SJSA1 (cell line): ENCODE results near the gene CCDC85C. TPM values are rescaled to one million over a fixed set of nuclear protein-coding genes. Genes with fewer than 3 reads are reported as not detected.
A peak's percentile ranks its signal among the peaks of the same experiment; 100 is the strongest.

Experiments used
- DNase-seq, 2 experiments: peaks; one replicate each; pipeline ENCODE4 v3.0.0-alpha.2; 2015 to 2020; ENCODE audit warnings: low spot score in 2 of 2, low read depth in 1 of 2
- H3K27ac ChIP-seq: fragments of 250-450 bp; sonication (Bioruptor Pico); 2 replicates; pipeline ENCODE4 v1.5.1; 2020; ENCODE audit warnings: mild to moderate bottlenecking, moderate library complexity
- H3K27me3 ChIP-seq: fragments of 250-450 bp; sonication (Bioruptor Pico); replicated peaks from 2 replicates; pipeline ENCODE4 v1.5.1; 2020; ENCODE audit warnings: mild to moderate bottlenecking, moderate library complexity
- H3K36me3 ChIP-seq: fragments of 250-450 bp; sonication (Bioruptor Pico); 2 replicates; pipeline ENCODE4 v1.5.1; 2020; ENCODE audit warnings: mild to moderate bottlenecking
- H3K4me1 ChIP-seq: fragments of 250-450 bp; sonication (Bioruptor Pico); replicated peaks from 2 replicates; pipeline ENCODE4 v1.6.1; 2021; ENCODE audit warnings: mild to moderate bottlenecking
- H3K4me3 ChIP-seq: fragments of 250-450 bp; sonication (Bioruptor Pico); 2 replicates; pipeline ENCODE4 v1.5.1; 2020; ENCODE audit warnings: mild to moderate bottlenecking
- H3K9me3 ChIP-seq: fragments of 250-450 bp; sonication (Bioruptor Pico); replicated peaks from 2 replicates; pipeline ENCODE4 v1.5.1; 2020; ENCODE audit warnings: mild to moderate bottlenecking
- total RNA-seq: library from RNA; depleted of rRNA; stranded (reverse); fragments of >200 nt; shearing (Covaris generic); gene quantifications from 2 replicates; pipeline ENCODE4 v1.2.3, GENCODE V29; 2014

The CCDC85C gene
- total RNA-seq, 1 experiment from 2014 or later = 25.8 TPM

DNA sequence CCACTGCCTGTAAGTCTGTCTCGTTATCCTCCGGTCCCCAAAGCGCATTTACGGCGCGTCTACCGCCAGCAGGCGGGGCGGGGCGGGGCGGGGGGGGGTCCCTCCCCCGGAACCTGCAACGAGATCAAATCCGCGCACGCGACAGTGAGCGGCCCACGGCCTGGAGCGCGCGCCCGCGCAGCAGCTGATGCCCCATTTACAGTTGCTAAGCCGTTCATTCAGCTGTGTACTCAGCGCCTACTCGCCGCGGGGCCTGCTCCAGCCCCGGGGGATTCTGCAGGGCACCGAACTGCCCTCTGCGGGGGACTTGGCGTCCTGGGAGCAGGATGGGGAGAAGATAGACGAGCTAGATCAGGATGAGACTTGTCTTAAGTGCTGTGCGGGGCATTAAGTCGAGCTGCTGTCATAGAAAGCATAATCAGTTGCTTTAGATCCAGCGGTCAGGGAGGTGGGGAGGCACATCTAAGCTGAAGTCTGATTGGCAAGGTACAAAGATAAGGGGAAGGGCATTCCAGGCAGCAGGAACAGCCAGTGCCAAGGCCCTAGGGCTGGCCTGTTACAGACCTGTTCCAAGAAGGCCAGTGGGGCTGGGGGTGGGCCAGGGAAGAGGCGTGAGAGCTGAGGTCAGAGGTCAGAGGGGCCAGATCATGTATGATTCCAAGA is 1.4 kb upstream of the CCDC85C start:
- Histone ChIP-seq H3K27ac (peak overlapping the region; percentile 82), H3K27me3 (no peaks in the 10 kb centered on the region), H3K4me3 (peak overlapping the region; percentile 65)

DNA sequence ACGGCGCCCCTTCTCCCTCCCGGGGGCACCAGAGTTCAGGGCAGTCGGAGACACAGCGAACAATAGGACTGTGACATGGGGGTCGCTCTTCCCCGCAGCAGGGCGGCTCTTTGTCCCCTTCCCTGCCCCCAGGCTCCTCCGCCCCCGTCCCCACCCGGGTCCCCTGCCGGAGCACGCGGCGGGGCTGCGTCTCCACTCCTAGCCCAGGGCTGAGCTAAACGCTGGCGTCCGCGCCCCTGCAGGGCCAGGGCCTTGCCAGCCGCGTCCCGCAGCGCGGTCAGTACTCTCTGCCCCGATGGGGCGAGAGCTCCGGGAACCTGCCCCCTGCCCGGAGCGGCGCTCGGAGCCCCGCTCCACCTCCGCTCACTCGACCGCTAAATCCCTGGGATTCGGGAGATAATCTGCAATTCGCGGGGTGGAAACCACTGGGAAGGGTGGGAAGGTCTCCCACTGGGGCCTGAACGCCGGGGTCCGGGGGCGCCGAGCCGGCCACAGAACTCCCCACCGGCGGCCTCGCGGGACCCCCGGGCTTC is 825 bp upstream of the CCDC85C start:
- no peaks in the 10 kb centered on the region for H3K27me3 ChIP-seq
- H3K4me3 ChIP-seq = peak overlapping the region; percentile 65
- peak overlapping the region; percentile 82 for H3K27ac ChIP-seq
- no peak for DNase-seq
- 0 out of 2 replicates have a peak, but pooled peaks cover 3% of the 10 kb centered on the region for H3K9me3 ChIP-seq
- peaks cover 39% of the 10 kb centered on the region for H3K4me1 ChIP-seq
- peaks cover 26% of the 10 kb centered on the region for H3K36me3 ChIP-seq

More for the DNA sequence above, 1.4 kb upstream of the CCDC85C start:
- DNase-seq = peak; percentile 65 to 71
- peaks cover 21% of the 10 kb centered on the region for H3K36me3 ChIP-seq
- peaks cover 39% of the 10 kb centered on the region for H3K4me1 ChIP-seq
- H3K9me3 ChIP-seq = 0 out of 2 replicates have a peak, but pooled peaks cover 3% of the 10 kb centered on the region

DNA sequence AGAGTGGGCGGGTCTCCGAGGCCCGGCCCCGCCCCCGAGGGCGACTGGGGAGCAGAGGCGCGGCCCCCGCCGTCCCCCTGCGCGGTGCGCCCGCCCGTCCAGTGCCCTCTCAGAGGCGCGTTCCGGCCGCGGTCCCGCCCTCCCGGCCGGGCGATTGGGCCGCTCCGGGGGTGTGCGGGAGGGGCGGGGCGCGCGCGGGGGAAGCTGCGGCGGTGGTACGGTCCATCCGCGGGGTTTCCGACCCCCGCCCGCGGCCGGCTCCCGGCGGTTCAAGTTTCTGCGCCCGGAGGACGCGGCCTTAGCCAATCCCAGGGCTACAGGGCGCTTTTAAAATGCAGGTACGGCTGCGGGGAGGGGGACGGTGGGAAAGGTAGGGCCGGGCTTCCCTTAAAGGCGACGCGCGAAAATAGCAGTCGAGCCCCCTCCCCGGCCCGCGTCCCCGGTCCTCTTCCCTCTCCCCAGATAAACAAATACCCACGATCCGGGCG is 315 bp upstream of the CCDC85C start:
- Histone ChIP-seq H3K27ac (peak overlapping the region; percentile 82), H3K27me3 (no peaks in the 10 kb centered on the region), H3K4me3 (peak overlapping the region; percentile 65), H3K36me3 (peaks cover 26% of the 10 kb centered on the region), H3K9me3 (0 out of 2 replicates have a peak, but pooled peaks cover 3% of the 10 kb centered on the region), H3K4me1 (peaks cover 41% of the 10 kb centered on the region)
- DNase-seq = peak; percentile 85 to 93

DNA sequence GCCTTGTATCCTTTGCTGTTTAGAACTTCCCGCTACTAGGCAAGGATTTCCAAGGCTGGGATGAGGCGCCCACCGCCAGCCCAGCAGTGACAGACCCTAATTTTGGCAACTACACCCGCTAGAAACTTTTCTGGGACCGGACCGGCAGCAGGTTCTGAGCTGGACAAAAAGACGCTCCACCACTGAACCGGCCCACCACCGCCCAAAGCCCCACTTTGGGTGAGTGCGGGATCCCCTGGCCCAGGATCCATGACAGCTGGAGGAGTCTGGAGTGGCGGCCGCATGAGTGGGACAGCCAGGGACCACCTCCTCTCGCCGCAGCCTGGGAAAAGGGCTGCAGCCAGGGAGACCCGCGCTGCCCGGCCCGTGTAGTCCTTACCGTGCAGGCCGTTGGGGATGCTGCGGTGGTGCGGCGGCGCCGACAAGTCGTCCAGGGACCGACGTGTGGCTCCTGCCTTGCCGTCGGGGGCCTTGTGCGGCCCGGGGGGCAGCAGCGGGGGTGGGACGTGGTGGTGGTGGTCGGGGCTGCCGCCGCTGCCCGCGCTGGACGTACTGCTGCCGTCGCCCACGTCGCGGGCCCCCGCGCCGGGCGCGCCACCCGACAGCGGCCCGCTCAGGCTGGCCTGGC is 1.1 kb downstream of the CCDC85C start:
- peak overlapping the region; percentile 65 for H3K4me3 ChIP-seq
- H3K36me3 ChIP-seq = peaks cover 26% of the 10 kb centered on the region
- H3K27me3 ChIP-seq = no peaks in the 10 kb centered on the region
- H3K27ac ChIP-seq = no peak overlapping the region
- DNase-seq = no peak
- peaks cover 44% of the 10 kb centered on the region for H3K4me1 ChIP-seq
- H3K9me3 ChIP-seq = 0 out of 2 replicates have a peak, but pooled peaks cover 3% of the 10 kb centered on the region

DNA sequence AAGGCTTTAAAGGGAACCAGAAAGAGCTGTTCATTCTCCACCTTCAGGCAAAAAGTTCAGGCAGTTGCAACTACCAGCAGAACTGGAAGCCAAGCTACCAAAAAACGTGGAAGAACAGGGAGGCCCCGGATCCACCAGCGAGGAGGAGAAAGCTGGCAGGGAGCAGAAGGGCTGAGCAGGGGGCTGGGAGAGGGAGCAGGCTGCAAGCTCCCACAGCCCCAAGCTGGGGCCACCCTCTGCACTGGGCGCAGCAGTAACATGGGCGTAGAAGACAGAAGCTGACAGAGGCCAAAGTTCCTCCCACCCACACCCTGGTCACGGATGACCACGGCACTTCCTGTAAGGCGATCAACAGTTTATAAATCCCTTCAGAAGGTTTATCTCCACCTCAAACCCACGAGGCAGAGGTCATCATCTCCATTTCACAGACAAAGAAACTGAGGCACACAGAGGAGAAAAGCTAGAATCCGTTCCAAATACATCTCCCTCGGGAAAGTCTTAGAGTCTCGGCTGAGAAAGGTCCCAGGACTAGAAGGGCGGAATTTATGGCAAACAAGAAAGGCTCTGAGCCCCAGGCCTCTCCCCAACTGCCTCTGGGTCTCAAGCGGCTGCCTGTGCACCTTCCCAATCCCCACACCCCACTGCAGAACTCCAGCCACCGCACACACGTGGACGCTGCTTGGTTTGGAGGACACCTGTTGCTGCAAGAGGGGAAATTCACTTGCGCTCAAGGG is 1.8 kb downstream of the CCDC85C start:
- Histone ChIP-seq H3K9me3 (0 out of 2 replicates have a peak, but pooled peaks cover 3% of the 10 kb centered on the region), H3K4me1 (peaks cover 44% of the 10 kb centered on the region), H3K4me3 (peak overlapping the region; percentile 65), H3K27me3 (no peaks in the 10 kb centered on the region), H3K36me3 (peaks cover 26% of the 10 kb centered on the region), H3K27ac (no peak overlapping the region)
- DNase-seq = no peak

DNA sequence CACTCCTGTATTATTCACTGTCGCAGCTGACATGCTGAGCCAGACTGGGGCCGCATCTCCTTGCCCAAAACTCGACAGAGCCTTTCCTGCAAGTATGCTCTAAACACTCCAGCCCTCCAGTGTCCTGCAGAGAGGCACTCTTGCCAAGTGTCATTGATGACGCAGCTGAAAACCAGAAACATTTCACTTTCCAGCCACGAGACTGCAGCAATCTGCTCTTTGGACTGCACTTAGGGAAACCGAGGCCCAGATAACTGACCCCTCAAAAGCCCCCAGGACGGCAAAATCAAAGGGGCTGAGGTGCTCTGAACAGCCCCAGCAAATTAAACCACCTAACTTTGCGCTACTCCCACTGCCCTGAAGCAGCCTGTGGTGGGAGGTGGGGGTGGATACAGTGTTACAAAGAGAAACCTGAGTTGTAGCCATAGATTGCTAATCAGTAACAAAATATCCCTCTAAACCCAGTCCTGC is 2.6 kb downstream of the CCDC85C start:
- Histone ChIP-seq H3K36me3 (peaks cover 26% of the 10 kb centered on the region), H3K4me3 (no peak overlapping the region; the same call in 1 of the 2 replicates), H3K27ac (no peak overlapping the region), H3K9me3 (0 out of 2 replicates have a peak, but pooled peaks cover 3% of the 10 kb centered on the region), H3K27me3 (no peaks in the 10 kb centered on the region), H3K4me1 (peaks cover 44% of the 10 kb centered on the region)
- DNase-seq = no peak

DNA sequence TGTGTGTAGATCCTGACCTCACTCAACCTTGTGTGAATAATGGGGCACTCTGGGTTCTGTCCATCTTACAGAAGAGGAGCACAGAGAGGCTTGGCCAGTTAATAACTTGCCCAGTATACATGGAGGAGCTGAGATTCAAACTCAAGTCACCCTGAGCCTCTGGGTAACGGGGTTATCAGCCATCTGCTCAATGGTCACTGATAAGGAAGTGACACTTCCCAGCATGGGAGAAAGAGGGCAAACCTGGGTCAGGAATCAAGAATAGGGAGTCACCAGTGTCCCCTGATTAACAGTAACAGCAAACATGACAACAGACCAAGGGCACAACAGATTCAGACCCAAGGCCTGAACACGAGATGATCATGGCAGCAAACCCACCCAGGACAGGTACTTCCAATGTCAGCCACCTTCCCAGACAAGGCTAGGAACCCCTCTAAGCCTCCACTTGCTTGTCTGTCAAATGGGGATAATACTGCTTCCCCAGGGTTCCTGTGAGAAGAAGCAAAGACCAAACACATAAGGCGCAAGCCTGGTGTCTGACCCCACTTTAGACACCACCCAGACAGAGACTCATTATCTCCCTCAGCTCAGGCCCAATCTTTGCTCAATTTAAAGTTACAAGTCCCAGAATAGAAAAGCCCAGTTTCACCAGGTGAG is 3.6 kb downstream of the CCDC85C start:
- peaks cover 41% of the 10 kb centered on the region for H3K4me1 ChIP-seq

DNA sequence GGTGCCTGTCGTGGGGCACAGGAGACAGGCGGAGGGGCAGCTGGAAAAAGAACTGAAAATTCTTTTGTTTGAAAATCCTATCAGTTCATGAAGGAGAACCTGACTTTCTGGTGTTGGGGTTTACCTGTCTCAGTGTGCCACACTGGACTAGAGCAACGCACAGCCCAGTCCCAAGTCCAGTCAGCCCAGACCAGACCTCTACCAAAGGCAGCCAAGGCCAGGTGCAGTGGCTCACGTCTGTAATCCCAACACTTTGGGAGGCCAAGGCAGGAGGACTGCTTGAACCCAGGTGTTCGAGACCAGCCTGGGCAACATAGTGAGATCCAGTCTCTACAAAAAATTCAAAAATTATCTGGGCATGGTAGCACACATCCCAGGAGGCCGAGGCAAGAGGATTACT is 4.6 kb downstream of the CCDC85C start:
- no peak for DNase-seq
- Histone ChIP-seq H3K27me3 (no peaks in the 10 kb centered on the region), H3K4me3 (no peak overlapping the region), H3K36me3 (peaks cover 26% of the 10 kb centered on the region), H3K4me1 (peaks cover 47% of the 10 kb centered on the region), H3K9me3 (0 out of 2 replicates have a peak, but pooled peaks cover 3% of the 10 kb centered on the region), H3K27ac (no peak overlapping the region)

More for the DNA sequence above, 3.6 kb downstream of the CCDC85C start:
- 0 out of 2 replicates have a peak, but pooled peaks cover 3% of the 10 kb centered on the region for H3K9me3 ChIP-seq
- no peak for DNase-seq
- no peak overlapping the region for H3K4me3 ChIP-seq
- H3K27me3 ChIP-seq = no peaks in the 10 kb centered on the region
- no peak overlapping the region for H3K27ac ChIP-seq
- H3K36me3 ChIP-seq = peaks cover 26% of the 10 kb centered on the region

DNA sequence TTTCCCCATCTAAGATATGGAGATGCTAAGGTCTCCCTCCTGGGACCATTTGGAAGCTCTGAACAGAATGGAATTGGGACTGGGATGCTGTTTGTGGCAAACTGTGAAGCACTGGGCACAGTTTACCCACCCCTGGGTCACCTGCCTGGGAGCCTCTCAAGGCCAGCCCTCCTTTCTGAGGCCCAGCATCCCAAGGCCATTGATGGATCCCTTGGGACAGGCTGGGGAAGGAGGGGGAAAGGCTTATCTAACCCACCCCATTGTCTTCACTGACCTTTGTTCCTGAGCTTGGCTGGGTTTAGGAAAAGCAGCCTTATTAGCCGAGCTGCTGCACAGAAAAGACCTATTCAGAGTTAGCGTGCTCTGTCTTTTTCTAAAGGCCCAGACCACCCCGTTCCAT is 5.2 kb downstream of the CCDC85C start:
- Histone ChIP-seq H3K4me3 (no peak overlapping the region), H3K36me3 (peaks cover 26% of the 10 kb centered on the region), H3K27ac (no peak overlapping the region), H3K4me1 (peaks cover 48% of the 10 kb centered on the region), H3K27me3 (no peaks in the 10 kb centered on the region), H3K9me3 (0 out of 2 replicates have a peak, but pooled peaks cover 3% of the 10 kb centered on the region)
- DNase-seq = no peak

DNA sequence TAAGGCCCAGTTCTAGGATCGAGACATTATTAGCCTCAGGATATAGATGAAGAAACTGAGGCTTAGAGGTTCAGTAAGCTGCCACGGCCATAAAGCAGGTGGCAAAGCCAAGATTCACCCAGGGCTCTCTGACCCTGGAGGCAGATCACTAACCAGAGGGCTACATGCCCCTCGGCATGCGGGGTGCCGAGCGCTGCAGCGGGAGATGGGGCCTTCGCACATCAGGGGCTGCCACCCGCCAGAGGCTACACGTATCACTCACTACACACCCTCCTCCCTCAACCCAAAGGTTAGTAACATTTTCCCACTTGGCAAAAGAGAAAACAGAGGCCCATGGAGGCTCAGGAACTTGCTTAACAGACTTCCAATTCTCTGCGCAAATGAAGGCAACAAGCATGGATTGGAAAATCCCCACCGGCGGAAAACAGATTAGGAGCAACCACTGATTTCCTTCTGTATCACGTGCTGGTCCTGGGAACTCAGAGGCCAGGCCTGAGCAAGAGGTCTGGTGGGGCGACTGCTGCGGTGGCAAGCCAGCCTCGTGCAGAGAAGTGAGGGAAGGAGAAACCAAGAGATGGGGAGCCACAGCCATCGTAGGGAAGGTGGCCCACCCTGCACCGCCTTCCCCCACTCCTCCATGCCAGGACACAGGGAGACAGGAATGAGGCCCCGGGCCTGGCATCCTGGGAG is 6.0 kb downstream of the CCDC85C start:
- Histone ChIP-seq H3K27ac (no peak overlapping the region), H3K4me1 (peaks cover 42% of the 10 kb centered on the region), H3K4me3 (no peak overlapping the region), H3K9me3 (no peaks in the 10 kb centered on the region), H3K27me3 (no peaks in the 10 kb centered on the region), H3K36me3 (peaks cover 23% of the 10 kb centered on the region)
- DNase-seq = no peak

DNA sequence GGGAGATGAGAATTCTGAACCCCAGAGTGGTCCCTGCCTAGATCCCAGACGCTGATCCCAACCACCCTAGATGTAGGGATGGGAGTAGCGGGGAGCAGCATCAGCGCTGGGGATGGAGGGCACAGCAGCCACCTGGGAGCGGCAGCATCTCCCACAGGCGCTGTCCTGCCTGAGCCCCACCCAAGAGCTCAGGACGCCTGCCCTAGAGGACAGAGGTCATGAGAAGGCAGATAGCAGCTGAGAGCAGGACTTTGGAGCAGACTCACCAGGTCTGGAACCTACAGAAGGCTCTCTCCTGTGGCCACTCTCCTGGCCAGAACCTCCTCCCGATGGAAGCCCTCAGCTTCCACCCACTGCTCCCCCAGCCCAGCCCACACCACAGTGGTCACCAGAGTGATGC is 7.2 kb downstream of the CCDC85C start:
- no peak overlapping the region for H3K4me3 ChIP-seq
- H3K27me3 ChIP-seq = no peaks in the 10 kb centered on the region
- no peak overlapping the region for H3K27ac ChIP-seq
- H3K36me3 ChIP-seq = peaks cover 14% of the 10 kb centered on the region
- peaks cover 30% of the 10 kb centered on the region for H3K4me1 ChIP-seq
- H3K9me3 ChIP-seq = no peaks in the 10 kb centered on the region
- no peak for DNase-seq

DNA sequence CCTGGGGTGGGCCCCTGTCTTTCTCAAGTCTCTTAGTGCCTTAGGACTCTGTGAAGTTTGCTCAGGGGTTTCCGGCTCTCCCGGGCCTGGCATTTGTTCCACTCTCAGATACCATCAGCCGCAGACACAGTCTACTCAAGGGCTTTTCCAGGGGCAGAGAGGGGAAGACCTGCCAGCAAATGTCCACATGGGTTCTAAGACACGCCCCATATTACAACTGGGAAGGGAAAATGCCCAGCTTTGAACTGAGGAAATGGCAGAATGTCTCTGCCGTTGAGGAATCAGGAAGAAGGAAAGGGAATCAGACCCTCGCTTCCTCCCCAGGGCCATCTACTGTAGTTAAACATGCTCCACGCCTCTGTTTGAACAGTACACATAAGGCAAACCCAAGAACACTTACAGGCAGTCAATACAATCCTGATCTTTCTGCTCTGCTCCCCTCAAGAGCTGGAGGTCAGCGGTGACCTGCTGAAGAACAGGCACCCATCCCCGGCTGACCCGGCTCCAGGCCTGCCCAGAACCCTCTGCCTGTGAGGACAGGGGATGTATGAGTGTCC is 7.9 kb downstream of the CCDC85C start:
- H3K27ac ChIP-seq = no peak overlapping the region
- no peak for DNase-seq

More for the DNA sequence above, 7.9 kb downstream of the CCDC85C start:
- peaks cover 12% of the 10 kb centered on the region for H3K36me3 ChIP-seq
- peaks cover 28% of the 10 kb centered on the region for H3K4me1 ChIP-seq
- H3K9me3 ChIP-seq = no peaks in the 10 kb centered on the region
- H3K4me3 ChIP-seq = no peak overlapping the region
- H3K27me3 ChIP-seq = no peaks in the 10 kb centered on the region
